ENCODE results near the gene TEX50.
"Not testable (repeated sequence)": the region's sequence is repeated elsewhere in the genome, so short reads cannot be mapped to it uniquely, and the experiment has no call there.

Gene TEX50

GRCh38 chr1:173663159-173663558 lies 28.0 kb downstream of the TEX50 start:
- Histone ChIP-seq H3K4me1 (ENCODE audit: control insufficient read depth, insufficient read depth, low read depth, low read length) (no peaks in the 10 kb centered on the region), H2AFZ (ENCODE audit: low read depth, low read length) (no peak overlapping the region), H4K8ac (ENCODE audit: low read length) (no peak overlapping the region), H3K36me3 (ENCODE audit: control insufficient read depth in 1 of 2, insufficient read depth in 2 of 2, low read depth in 1 of 2, low read length in 2 of 2) (no peaks in the 10 kb centered on the region), H2AK5ac (ENCODE audit: low read length, severe bottlenecking) (no peak overlapping the region), H2BK12ac (ENCODE audit: low read length in 2 of 2) (no peak overlapping the region), H3K9ac (ENCODE audit: low read length) (no peak overlapping the region), H3K18ac (ENCODE audit: low read depth in 1 of 2, low read length in 2 of 2) (no peak overlapping the region), H3K9me3 (ENCODE audit: control insufficient read depth, low read length) (no peaks in the 10 kb centered on the region), H3K27me3 (ENCODE audit: control insufficient read depth in 1 of 2, insufficient read depth in 1 of 2, low read length in 2 of 2) (peaks cover 0 to 1% of the 10 kb centered on the region in 2 experiments), H3K4me2 (ENCODE audit: low read length, poor library complexity, severe bottlenecking) (no peak overlapping the region), H2BK120ac (ENCODE audit: low read depth, low read length) (no peak overlapping the region), H3K27ac (ENCODE audit: low read length, poor library complexity, severe bottlenecking) (no peak overlapping the region), H3K23ac (ENCODE audit: low read length in 2 of 2) (no peak overlapping the region), H3K4ac (ENCODE audit: low read depth in 1 of 2, low read length in 2 of 2) (no peak overlapping the region), H3K14ac (ENCODE audit: low read length in 2 of 2) (no peak overlapping the region), H2BK5ac (ENCODE audit: low read depth, low read length, poor library complexity, severe bottlenecking) (no peak overlapping the region), H3K79me1 (replicated peaks; ENCODE audit: low read length, poor library complexity, severe bottlenecking) (no peaks in the 10 kb centered on the region), H4K91ac (ENCODE audit: low read length) (no peak overlapping the region), H3K4me3 (ENCODE audit: insufficient read depth in 1 of 2, low read depth in 1 of 2, low read length in 2 of 2) (no peak overlapping the region), H2BK15ac (ENCODE audit: low read depth, poor library complexity, severe bottlenecking) (no peak overlapping the region)
- no peak for DNase-seq
- 95% methylated on average over 3 of the region's 3 CpGs for WGBS

DNA sequence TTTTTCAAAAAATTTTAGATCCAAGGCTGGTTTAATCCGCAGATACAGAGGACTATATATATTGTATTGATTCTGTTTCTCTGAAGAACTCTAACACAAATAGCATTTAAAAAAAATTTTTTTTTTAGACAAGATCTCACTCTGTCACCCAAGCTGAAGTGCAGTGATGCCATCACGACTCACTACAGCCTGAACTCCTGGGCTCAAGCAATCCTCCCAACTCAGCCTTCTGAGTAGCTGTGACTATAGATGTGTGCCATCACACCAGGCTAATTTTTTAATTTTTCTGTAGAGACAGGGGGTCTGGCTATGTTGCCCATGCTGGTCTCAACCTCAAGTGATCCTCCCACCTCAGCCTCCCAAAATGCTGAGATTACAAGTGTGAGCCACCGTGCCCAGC lies 31.5 kb downstream of the TEX50 start:
- no peak overlapping the region for H2AFZ ChIP-seq (ENCODE audit: low read depth, low read length)
- H3K4me3 ChIP-seq (ENCODE audit: insufficient read depth in 1 of 2, low read depth in 1 of 2, low read length in 2 of 2), result no peak overlapping the region
- no peak overlapping the region for H3K27ac ChIP-seq (ENCODE audit: low read length, poor library complexity, severe bottlenecking)
- H3K4me2 ChIP-seq (ENCODE audit: low read length, poor library complexity, severe bottlenecking), result no peak overlapping the region
- H2BK15ac ChIP-seq (ENCODE audit: low read depth, poor library complexity, severe bottlenecking), result no peak overlapping the region
- no peaks in the 10 kb centered on the region for H3K36me3 ChIP-seq (ENCODE audit: control insufficient read depth in 1 of 2, insufficient read depth in 2 of 2, low read depth in 1 of 2, low read length in 2 of 2)
- H3K4me1 ChIP-seq (ENCODE audit: control insufficient read depth, insufficient read depth, low read depth, low read length), result peaks cover 4% of the 10 kb centered on the region
- H3K27me3 ChIP-seq (ENCODE audit: control insufficient read depth in 1 of 2, insufficient read depth in 1 of 2, low read length in 2 of 2), result peaks cover 0 to 17% of the 10 kb centered on the region in 2 experiments
- no peak for DNase-seq
- no peak overlapping the region for H3K4ac ChIP-seq (ENCODE audit: low read depth in 1 of 2, low read length in 2 of 2)
- H3K18ac ChIP-seq (ENCODE audit: low read depth in 1 of 2, low read length in 2 of 2), result no peak overlapping the region
- H2BK12ac ChIP-seq (ENCODE audit: low read length in 2 of 2), result no peak overlapping the region
- H3K14ac ChIP-seq (ENCODE audit: low read length in 2 of 2), result no peak overlapping the region
- no peak overlapping the region for H3K9ac ChIP-seq (ENCODE audit: low read length)
- no peaks in the 10 kb centered on the region for H3K9me3 ChIP-seq (ENCODE audit: control insufficient read depth, low read length)
- no peak overlapping the region for H4K8ac ChIP-seq (ENCODE audit: low read length)
- no peak overlapping the region for H2AK5ac ChIP-seq (ENCODE audit: low read length, severe bottlenecking)
- no peak overlapping the region for H3K23ac ChIP-seq (ENCODE audit: low read length in 2 of 2)
- WGBS, result 100% methylated on average over 1 of the region's 3 CpGs
- H3K79me1 ChIP-seq (replicated peaks; ENCODE audit: low read length, poor library complexity, severe bottlenecking), result no peaks in the 10 kb centered on the region
- H2BK5ac ChIP-seq (ENCODE audit: low read depth, low read length, poor library complexity, severe bottlenecking), result no peak overlapping the region
- no peak overlapping the region for H2BK120ac ChIP-seq (ENCODE audit: low read depth, low read length)
- no peak overlapping the region for H4K91ac ChIP-seq (ENCODE audit: low read length)

DNA sequence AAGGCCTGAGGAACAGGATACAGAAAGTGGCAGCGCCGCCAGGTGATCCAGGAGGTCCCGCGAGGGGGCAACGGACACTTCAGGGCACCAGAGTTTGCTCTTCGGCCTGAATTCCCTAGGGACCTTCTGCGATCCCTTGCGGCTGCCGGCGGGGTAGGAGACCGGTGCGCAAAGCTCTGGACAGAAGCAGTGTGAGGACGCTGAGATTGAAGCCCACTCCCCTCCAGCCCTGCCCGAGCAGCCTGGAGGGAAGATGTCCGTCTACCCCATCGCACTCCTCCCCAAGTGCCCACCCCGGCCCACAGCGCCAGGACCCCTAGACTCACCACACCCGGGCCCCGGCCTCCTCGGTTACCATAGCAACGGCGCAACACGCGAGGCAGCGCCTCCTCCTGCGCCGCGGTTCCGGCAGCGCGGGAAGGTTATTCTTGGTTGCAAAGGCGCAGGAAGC lies 34.4 kb downstream of the TEX50 start, which contains the start of gene ANKRD45:
TSS of gene ANKRD45 (minus strand) at position 361 of the 451 bp plus-strand sequence. CDS start 10,433 bp downstream, outside the sequence.
- no peak within 1 kb of the TSS for H3K23ac ChIP-seq (ENCODE audit: low read length in 2 of 2)
- peak within 1 kb of the TSS; percentile 60 for H2AFZ ChIP-seq (ENCODE audit: low read depth, low read length)
- H3K4ac ChIP-seq (ENCODE audit: low read depth in 1 of 2, low read length in 2 of 2), result no peak within 1 kb of the TSS
- no peaks in the 10 kb centered on the region for H3K79me1 ChIP-seq (replicated peaks; ENCODE audit: low read length, poor library complexity, severe bottlenecking)
- H3K36me3 ChIP-seq (ENCODE audit: control insufficient read depth in 1 of 2, insufficient read depth in 2 of 2, low read depth in 1 of 2, low read length in 2 of 2), result no peaks in the 10 kb centered on the region
- H3K9me3 ChIP-seq (ENCODE audit: control insufficient read depth, low read length), result no peaks in the 10 kb centered on the region
- H2BK120ac ChIP-seq (ENCODE audit: low read depth, low read length), result no peak within 1 kb of the TSS
- peaks cover 4% of the 10 kb centered on the region for H3K4me1 ChIP-seq (ENCODE audit: control insufficient read depth, insufficient read depth, low read depth, low read length)
- peak within 1 kb of the TSS; percentile 69 to 79 for H3K4me3 ChIP-seq (ENCODE audit: insufficient read depth in 1 of 2, low read depth in 1 of 2, low read length in 2 of 2)
- no peak within 1 kb of the TSS for H3K14ac ChIP-seq (ENCODE audit: low read length in 2 of 2)
- H2BK15ac ChIP-seq (ENCODE audit: low read depth, poor library complexity, severe bottlenecking), result no peak within 1 kb of the TSS
- DNase-seq, result peak; percentile 35
- no peak within 1 kb of the TSS for H4K8ac ChIP-seq (ENCODE audit: low read length)
- no peak within 1 kb of the TSS for H2AK5ac ChIP-seq (ENCODE audit: low read length, severe bottlenecking)
- H3K4me2 ChIP-seq (ENCODE audit: low read length, poor library complexity, severe bottlenecking), result peak within 1 kb of the TSS; percentile 91
- H2BK5ac ChIP-seq (ENCODE audit: low read depth, low read length, poor library complexity, severe bottlenecking), result no peak within 1 kb of the TSS
- H3K27me3 ChIP-seq (ENCODE audit: control insufficient read depth in 1 of 2, insufficient read depth in 1 of 2, low read length in 2 of 2), result peaks cover 0 to 17% of the 10 kb centered on the region in 2 experiments
- no peak within 1 kb of the TSS for H4K91ac ChIP-seq (ENCODE audit: low read length)
- WGBS, result 8% methylated on average over 33 of the region's 33 CpGs
- no peak within 1 kb of the TSS for H3K27ac ChIP-seq (ENCODE audit: low read length, poor library complexity, severe bottlenecking)
- H2BK12ac ChIP-seq (ENCODE audit: low read length in 2 of 2), result no peak within 1 kb of the TSS
- peak within 1 kb of the TSS; percentile 87 for H3K9ac ChIP-seq (ENCODE audit: low read length)
- H3K18ac ChIP-seq (ENCODE audit: low read depth in 1 of 2, low read length in 2 of 2), result no peak within 1 kb of the TSS

DNA sequence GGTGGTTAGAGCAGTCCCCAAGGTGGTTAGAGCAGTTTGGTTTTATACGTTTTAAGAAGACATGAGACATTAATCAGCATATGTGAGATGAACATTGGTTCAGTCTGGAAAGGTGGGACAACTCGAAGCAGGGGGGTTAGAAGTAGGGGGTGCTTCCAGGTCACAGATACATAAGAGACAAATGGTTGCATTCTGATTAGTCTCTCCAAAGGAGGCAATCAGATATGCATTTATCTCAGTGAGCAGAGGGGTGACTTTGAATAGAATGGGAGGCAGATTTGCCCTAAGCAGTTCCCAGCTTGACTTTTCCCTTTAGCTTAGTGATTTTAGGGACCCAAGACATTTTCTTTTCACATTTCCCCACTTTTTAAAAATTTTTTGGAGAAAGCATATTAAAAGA lies 39.4 kb downstream of the TEX50 start:
- not testable (repeated sequence) for H3K23ac ChIP-seq (ENCODE audit: low read length in 2 of 2); H2AFZ ChIP-seq (ENCODE audit: low read depth, low read length); H4K91ac ChIP-seq (ENCODE audit: low read length); H3K27me3 ChIP-seq (ENCODE audit: control insufficient read depth in 1 of 2, insufficient read depth in 1 of 2, low read length in 2 of 2); H3K14ac ChIP-seq (ENCODE audit: low read length in 2 of 2); H3K27ac ChIP-seq (ENCODE audit: low read length, poor library complexity, severe bottlenecking); H3K4ac ChIP-seq (ENCODE audit: low read depth in 1 of 2, low read length in 2 of 2); H3K36me3 ChIP-seq (ENCODE audit: control insufficient read depth in 1 of 2, insufficient read depth in 2 of 2, low read depth in 1 of 2, low read length in 2 of 2); H3K4me1 ChIP-seq (ENCODE audit: control insufficient read depth, insufficient read depth, low read depth, low read length); H3K4me2 ChIP-seq (ENCODE audit: low read length, poor library complexity, severe bottlenecking); H2BK15ac ChIP-seq (ENCODE audit: low read depth, poor library complexity, severe bottlenecking); H3K9me3 ChIP-seq (ENCODE audit: control insufficient read depth, low read length); H3K79me1 ChIP-seq (replicated peaks; ENCODE audit: low read length, poor library complexity, severe bottlenecking); H2BK5ac ChIP-seq (ENCODE audit: low read depth, low read length, poor library complexity, severe bottlenecking); H2AK5ac ChIP-seq (ENCODE audit: low read length, severe bottlenecking); H3K4me3 ChIP-seq (ENCODE audit: insufficient read depth in 1 of 2, low read depth in 1 of 2, low read length in 2 of 2); H2BK12ac ChIP-seq (ENCODE audit: low read length in 2 of 2); H2BK120ac ChIP-seq (ENCODE audit: low read depth, low read length); DNase-seq; H4K8ac ChIP-seq (ENCODE audit: low read length); H3K18ac ChIP-seq (ENCODE audit: low read depth in 1 of 2, low read length in 2 of 2); H3K9ac ChIP-seq (ENCODE audit: low read length)
- 76% methylated on average over 2 of the region's 2 CpGs for WGBS

Measured in mesenchymal stem cell (in vitro differentiated cells and primary cell).